ENCODE data around the gene LHFPL4. TPM values are rescaled to one million over a fixed set of nuclear protein-coding genes. Genes with fewer than 3 reads are reported as not detected.

Gene LHFPL4
- total and polyA plus RNA-seq, 2 of the 8 experiments (the other 6 are each of a cell fraction or from before 2014, with no cell fraction given) = 5.0 to 16.9 TPM

DNA sequence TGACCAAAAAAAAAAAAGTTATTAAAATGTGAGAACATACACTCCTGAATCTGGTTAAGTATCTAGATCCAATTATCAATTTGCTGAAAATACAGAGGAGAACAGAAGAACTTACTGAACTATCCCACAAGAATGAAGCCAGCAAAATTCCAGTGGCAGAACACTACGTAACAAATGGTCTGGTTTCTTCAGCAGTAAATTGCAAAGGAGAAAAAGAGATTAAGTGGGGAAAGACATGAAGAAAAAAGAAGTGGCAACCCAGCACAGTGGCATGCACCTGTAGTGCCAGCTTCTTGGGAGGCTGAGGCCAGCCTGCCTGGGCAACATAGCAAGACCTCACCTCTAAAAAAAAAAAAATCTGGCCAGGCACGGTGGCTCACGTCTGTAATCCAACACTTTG, 62.1 kb downstream of the LHFPL4 start:
- Histone ChIP-seq H3K79me2 (ENCODE audit: control insufficient read depth in 1 of 2, insufficient read depth in 2 of 2, low read length in 2 of 2) (no peaks in the 10 kb centered on the region), H3K36me3 (ENCODE audit: control insufficient read depth in 2 of 4, insufficient read depth in 4 of 4, low read length in 3 of 4) (no peaks in the 10 kb centered on the region), H2BK5ac (ENCODE audit: low read depth, low read length) (no peak overlapping the region), H3K27ac (ENCODE audit: low read depth, low read length) (no peak overlapping the region), H3K23ac (ENCODE audit: insufficient read length) (no peak overlapping the region), H3K27me3 (replicated peaks in 1 of 4; ENCODE audit: control insufficient read depth in 3 of 4, extremely low read depth in 1 of 4, insufficient read depth in 3 of 4, low read length in 3 of 4) (peaks cover 0 to 17% (median 11%) of the 10 kb centered on the region in 4 experiments; a peak in 5 of 7 replicates), H3K4ac (replicated peaks; ENCODE audit: insufficient read length, low read depth, low read length) (no peak overlapping the region), H2AK5ac (ENCODE audit: low read depth, low read length) (no peak overlapping the region), H3K4me3 (ENCODE audit: extremely low read depth in 1 of 4, insufficient read depth in 2 of 4, low read depth in 3 of 4, low read length in 4 of 4) (no peak overlapping the region), H3K9ac (replicated peaks in 1 of 4; ENCODE audit: extremely low read depth in 1 of 4, low read depth in 3 of 4, low read length in 3 of 4) (no peak overlapping the region), H3K18ac (ENCODE audit: extremely low read depth, low read length) (no peak overlapping the region), H2BK120ac (replicated peaks; ENCODE audit: low read depth, low read length) (no peak overlapping the region), H2AFZ (ENCODE audit: low read length) (no peak overlapping the region), H4K20me1 (replicated peaks in 1 of 2; ENCODE audit: control insufficient read depth in 1 of 2, insufficient read depth in 2 of 2, low read length in 2 of 2) (peaks cover 0 to 3% of the 10 kb centered on the region in 2 experiments), H3K4me1 (replicated peaks in 1 of 4; ENCODE audit: control insufficient read depth in 3 of 4, insufficient read depth in 4 of 4, low read length in 3 of 4) (no peaks in the 10 kb centered on the region), H2BK15ac (ENCODE audit: low read length) (no peak overlapping the region), H3K4me2 (ENCODE audit: insufficient read depth in 1 of 2, low read depth in 2 of 2, low read length in 2 of 2) (no peak overlapping the region), H2BK12ac (ENCODE audit: low read depth, low read length) (no peak overlapping the region), H3K56ac (replicated peaks; ENCODE audit: insufficient read length, low read depth, low read length) (no peak overlapping the region), H3K23me2 (ENCODE audit: low read depth, low read length) (no peaks in the 10 kb centered on the region), H3K14ac (ENCODE audit: insufficient read length) (no peak overlapping the region), H4K91ac (replicated peaks; ENCODE audit: insufficient read length, low read length) (no peak overlapping the region), H4K5ac (ENCODE audit: insufficient read length, low read depth, low read length) (no peak overlapping the region), H2BK20ac (ENCODE audit: low read length) (no peak overlapping the region), H3K9me3 (ENCODE audit: insufficient read depth in 2 of 2, low read depth in 1 of 2, low read length in 1 of 2) (peaks cover 0 to 4% of the 10 kb centered on the region in 2 experiments; a peak in 1 of 4 replicates), H4K8ac (ENCODE audit: extremely low read depth, insufficient read depth, low read length) (no peak overlapping the region), H3K79me1 (ENCODE audit: low read depth, low read length) (no peaks in the 10 kb centered on the region)
- DNase-seq (ENCODE audit: low read depth in 1 of 2, low spot score in 2 of 2) = no peak
- CTCF ChIA-PET (ENCODE audit: partially characterized antibody) = interaction anchor here (0.6 to 1.8 kb wide), 6 partner anchors 8 to 779 kb away, joined by 3 to 12 read pairs (median 4); no protein-coding TSS in a partner anchor
- FAIRE-seq = no peak
- WGBS, 2 experiments (ENCODE audit: extremely low coverage in 1 of 2, insufficient coverage in 1 of 2, insufficient read length in 1 of 2, insufficient replicate concordance in 2 of 2, low coverage in 1 of 2, low lambda C conversion rate in 2 of 2, missing lambda C conversion rate in 1 of 2) = 68% methylated on average over 3 of the region's 3 CpGs; no CpG with 5 or more reads in 1 of the 2 experiments
- POLR2A ChIA-PET (ENCODE audit: partially characterized antibody) = interaction anchor here (0.8 to 1.5 kb wide), 3 partner anchors 8 to 12 kb away, joined by 3 to 4 read pairs (median 3); no protein-coding TSS in a partner anchor
- TF ChIP-seq CHD1 (IDR thresholded peaks at IDR 0.05; ENCODE audit: low read depth, low read length) = no peak
- no peak for TF ChIP-seq POLR2AphosphoS5 (IDR thresholded peaks at IDR 0.05; ENCODE audit: low read depth, low read length)
- no peak for TF ChIP-seq RAD21 (IDR thresholded peaks at IDR 0.05 in 1 of 2, conservative IDR thresholded peaks at IDR 0.05 in 1 of 2; ENCODE audit: low read depth in 2 of 2, low read length in 2 of 2)
- no peak for TF ChIP-seq MAX (IDR thresholded peaks at IDR 0.05)
- no peak for TF ChIP-seq GTF2F1 (IDR thresholded peaks at IDR 0.05; ENCODE audit: borderline replicate concordance, low read depth, low read length)
- no peak for TF ChIP-seq RFX5 (IDR thresholded peaks at IDR 0.05; ENCODE audit: borderline replicate concordance, low read depth, low read length)
- TF ChIP-seq BACH1 (IDR thresholded peaks at IDR 0.05; ENCODE audit: low read length) = no peak
- TF ChIP-seq RXRA (IDR thresholded peaks at IDR 0.05; ENCODE audit: insufficient read depth, low read depth, low read length) = no peak
- TF ChIP-seq SRF (IDR thresholded peaks at IDR 0.05; ENCODE audit: low read depth, low read length) = no peak
- no peak for TF ChIP-seq BCL11A (IDR thresholded peaks at IDR 0.05; ENCODE audit: low read depth in 2 of 2, low read length in 2 of 2)
- TF ChIP-seq TEAD4 (IDR thresholded peaks at IDR 0.05; ENCODE audit: low read depth, low read length) = no peak
- TF ChIP-seq NANOG (IDR thresholded peaks at IDR 0.05; ENCODE audit: insufficient read depth, low read depth, low read length, poor library complexity, severe bottlenecking) = no peak
- TF ChIP-seq SP2 (IDR thresholded peaks at IDR 0.05; ENCODE audit: low read length) = no peak

Measured in H1 (cell line).